Measurements from ENCODE around the gene RPS6KB2. TPM values are rescaled to one million over a fixed set of nuclear protein-coding genes. Genes with fewer than 3 reads are reported as not detected.

The RPS6KB2 gene
- total and polyA plus RNA-seq, 10 of the 15 experiments (the other 5 are each of a cell fraction or from before 2014, with no cell fraction given), result 0.39 to 101 (median 58.4) TPM

- TF ChIP-seq ATF2 (IDR thresholded peaks at IDR 0.05; ENCODE audit: low read length) (no peak), ZBTB11 (CRISPR knock-in tag; IDR thresholded peaks at IDR 0.05) (no peak), SMAD5 (IDR thresholded peaks at IDR 0.05; ENCODE audit: low read depth) (no peak; the same call in 1 of the 2 replicates), WRNIP1 (IDR thresholded peaks at IDR 0.05; ENCODE audit: borderline replicate concordance, low read depth, low read length) (no peak), PRDM15 (CRISPR knock-in tag; IDR thresholded peaks at IDR 0.05) (no peak), MYB (IDR thresholded peaks at IDR 0.05; ENCODE audit: borderline replicate concordance, low read depth, low read length) (peak; percentile 28; the same call in 1 of the 2 replicates), TAF1 (IDR thresholded peaks at IDR 0.05; ENCODE audit: borderline replicate concordance, low read depth, low read length) (peak; percentile 44; the same call in 1 of the 2 replicates), ZSCAN29 (IDR thresholded peaks at IDR 0.05) (no peak), KAT2A (conservative IDR thresholded peaks at IDR 0.05; ENCODE audit: control insufficient read depth, low read depth, low read length) (no peak), EZH2 (IDR thresholded peaks at IDR 0.05; ENCODE audit: borderline replicate concordance, control insufficient read depth, low read depth, low read length) (no peak), E4F1 (IDR thresholded peaks at IDR 0.05; ENCODE audit: borderline replicate concordance, partially characterized antibody) (no peak), HDAC6 (IDR thresholded peaks at IDR 0.05; ENCODE audit: unreplicated experiment) (no peak), CEBPZ (IDR thresholded peaks at IDR 0.05; ENCODE audit: low read depth, low read length) (no peak)
Observed at GRCh38 chr11:67483831-67484665, 55.8 kb downstream of the RPS6KB2 start (continued).
